HCEC 1CT (cell line): ENCODE measurements around the gene PCDHA1.
"Not testable (repeated sequence)": the region's sequence is repeated elsewhere in the genome, so short reads cannot be mapped to it uniquely, and the experiment has no call there.

Experiments used
- DNase-seq: peaks from one replicate; pipeline ENCODE4 v3.0.0-alpha.2; 2017

Gene PCDHA1

DNA sequence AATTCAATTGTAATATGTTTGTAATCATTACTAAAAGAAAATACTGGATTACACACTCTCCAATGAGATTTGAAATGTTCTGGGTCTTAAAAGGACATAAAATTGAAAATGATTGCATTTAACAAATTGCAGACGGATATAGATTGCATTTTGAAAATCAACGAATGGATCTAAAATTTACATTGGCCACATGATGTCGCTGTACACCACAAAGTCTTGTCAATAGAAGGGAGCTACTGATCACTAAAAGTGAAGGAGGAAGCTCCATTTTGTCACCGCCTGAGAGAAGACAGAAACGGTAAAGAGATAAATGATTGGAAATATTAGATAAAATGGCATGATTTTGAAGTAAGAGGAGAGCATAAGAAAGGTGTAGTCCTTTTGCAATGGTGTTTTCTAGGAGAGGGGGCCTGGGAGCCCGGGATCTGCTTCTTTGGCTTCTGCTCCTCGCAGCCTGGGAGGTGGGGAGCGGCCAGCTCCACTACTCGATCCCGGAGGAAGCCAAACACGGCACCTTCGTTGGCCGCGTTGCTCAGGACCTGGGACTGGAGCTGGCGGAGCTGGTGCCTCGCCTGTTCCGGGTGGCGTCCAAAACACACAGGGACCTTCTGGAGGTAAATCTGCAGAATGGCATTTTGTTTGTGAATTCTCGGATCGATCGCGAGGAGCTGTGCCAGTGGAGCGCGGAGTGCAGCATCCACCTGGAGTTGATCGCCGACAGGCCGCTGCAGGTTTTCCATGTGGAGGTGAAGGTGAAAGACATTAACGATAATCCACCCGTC lies at the start of gene PCDHA1:
TSS of gene PCDHA1 (plus strand) at position 236 of the 782 bp plus-strand sequence.
- DNase-seq = no peak

DNA sequence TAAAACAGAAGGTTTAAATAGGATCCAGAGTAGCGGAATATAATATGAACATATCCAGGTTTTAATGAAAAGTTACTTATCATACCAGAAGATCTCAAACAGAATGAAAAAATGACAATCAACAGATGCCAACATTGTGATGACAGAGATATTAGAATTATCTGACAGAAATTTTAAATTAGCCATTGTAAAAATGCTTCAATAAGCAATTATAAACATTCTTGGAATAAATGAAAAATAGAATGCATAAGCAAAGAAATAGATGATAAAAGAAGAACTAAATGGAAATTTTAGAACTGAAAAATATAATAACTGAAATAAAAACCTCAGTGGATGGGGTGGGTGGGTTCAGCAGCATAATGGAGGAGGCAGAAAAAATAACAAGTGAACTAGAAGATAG lies 48.5 kb upstream of the PCDHA1 start:
- no peak for DNase-seq

DNA sequence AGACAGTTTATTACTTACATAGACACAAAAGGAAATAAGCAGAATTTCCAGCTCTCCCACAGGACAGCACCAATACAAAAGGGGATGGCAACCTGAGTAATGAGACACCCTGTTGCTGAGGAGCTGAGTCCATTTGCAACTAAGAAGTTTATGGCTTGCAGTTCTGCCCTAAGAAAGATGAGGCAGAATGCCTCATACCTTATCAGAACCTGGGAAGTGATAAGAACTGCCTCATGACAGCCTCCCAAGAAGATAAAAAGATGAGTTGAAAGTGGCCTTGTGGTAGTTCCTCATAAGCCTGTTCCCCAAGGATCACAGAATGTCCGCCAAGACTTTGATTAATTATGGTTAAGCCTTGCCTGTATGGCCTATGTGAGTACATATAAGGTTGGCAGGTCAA lies 44.0 kb upstream of the PCDHA1 start:
- DNase-seq = no peak

DNA sequence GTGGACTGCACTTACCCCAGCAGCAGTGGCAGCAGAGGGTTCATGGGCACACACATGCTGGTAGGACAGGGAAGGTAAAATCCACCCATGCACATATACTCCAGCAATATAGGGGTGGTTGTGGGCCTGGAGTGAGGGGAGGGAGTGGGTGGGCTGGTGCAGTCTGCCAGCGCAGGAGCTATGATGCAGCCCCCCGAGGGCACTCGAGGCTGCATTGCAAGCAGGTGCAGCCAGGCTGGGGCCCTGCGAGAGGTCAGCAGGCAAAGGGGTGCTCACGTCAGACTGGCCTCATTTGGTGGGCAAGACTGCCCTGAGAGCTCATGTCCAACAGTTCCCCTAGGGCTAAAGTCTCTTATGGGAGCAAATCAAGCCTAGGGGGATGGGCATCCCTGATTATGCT lies 32.4 kb upstream of the PCDHA1 start:
- no peak for DNase-seq

DNA sequence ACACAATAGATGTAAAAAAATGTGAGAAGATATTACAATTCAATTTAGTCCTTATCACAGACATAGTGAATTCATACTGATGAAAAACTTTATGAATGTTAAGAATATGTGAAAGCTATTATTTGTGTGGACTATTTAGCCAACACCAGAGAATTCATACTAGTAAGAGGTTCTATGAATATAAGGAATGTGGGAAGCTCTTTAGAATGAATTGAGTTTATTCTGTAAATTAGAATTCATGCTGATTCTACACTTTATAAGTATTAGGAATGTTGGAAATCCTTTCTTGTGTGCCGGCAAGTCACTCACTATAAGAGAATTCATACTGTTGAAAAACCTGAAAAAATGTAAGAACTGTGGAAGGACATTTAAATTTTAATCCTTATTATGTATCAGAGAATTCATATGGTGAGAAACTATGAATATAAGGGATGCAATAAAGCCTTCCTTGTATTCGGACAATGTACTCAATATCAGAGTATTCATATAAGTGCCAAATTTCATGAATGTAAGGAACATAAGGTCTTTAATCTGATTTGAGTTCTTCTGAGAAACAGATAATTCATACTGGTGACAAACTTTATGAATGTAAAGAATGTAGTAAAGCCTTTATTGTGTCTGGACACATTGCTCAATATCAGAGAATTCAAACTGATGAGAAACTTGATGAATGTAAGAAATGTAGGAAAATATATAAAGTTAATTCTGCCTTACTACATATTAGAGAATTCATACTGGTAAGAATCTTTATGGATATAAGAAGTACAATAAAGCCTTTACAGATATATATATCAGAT lies 21.6 kb upstream of the PCDHA1 start:
- no peak for DNase-seq

DNA sequence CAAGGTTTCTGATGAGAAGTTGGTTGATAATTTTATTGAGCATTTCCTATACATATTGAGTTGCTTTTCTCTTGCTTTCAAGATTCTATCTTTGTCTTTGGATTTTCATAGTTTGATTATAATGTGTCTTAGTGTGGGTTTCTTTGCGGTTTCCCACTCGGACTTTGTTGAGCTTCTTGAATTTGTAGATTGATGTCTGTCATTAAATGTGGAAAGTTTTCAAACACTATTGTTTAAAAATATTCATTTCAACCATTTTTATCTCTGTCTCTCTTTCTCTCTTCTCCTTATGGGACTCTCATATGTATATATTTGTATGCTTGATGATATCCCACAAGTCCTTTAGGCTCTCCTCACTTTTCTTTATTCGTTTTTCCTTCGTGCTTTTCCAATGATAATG lies 18.5 kb upstream of the PCDHA1 start:
- no peak for DNase-seq

DNA sequence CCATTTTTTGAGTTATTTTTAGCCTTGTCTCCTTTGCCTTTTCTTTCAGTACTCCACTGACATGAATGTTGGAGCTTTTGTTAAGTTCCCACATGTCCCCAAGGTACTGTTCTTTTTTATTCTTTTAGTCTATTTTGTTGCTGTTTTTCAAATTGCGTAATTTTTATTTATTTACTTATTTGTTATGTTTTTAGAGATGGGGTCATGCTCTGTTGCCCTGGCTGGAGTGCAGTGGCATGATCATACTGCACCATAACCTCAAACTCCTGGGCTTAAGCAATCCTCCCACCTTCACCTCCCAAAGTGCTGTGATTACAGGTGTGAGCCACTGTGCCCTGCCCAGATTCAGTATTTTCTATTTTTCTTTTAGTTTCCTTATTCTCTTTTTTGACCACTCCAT lies 5.4 kb upstream of the PCDHA1 start:
- DNase-seq = no peak

DNA sequence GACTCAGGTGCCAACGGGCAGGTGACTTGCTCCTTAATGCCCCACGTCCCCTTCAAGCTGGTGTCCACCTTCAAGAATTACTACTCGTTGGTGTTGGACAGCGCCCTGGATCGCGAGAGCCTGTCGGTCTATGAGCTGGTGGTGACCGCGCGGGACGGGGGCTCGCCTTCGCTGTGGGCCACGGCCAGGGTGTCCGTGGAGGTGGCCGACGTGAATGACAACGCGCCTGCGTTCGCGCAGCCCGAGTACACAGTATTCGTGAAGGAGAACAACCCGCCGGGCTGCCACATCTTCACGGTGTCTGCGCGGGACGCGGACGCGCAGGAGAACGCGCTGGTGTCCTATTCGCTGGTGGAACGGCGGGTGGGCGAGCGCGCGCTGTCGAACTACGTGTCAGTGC lies 1.5 kb downstream of the PCDHA1 start:
- DNase-seq = not testable (repeated sequence)

DNA sequence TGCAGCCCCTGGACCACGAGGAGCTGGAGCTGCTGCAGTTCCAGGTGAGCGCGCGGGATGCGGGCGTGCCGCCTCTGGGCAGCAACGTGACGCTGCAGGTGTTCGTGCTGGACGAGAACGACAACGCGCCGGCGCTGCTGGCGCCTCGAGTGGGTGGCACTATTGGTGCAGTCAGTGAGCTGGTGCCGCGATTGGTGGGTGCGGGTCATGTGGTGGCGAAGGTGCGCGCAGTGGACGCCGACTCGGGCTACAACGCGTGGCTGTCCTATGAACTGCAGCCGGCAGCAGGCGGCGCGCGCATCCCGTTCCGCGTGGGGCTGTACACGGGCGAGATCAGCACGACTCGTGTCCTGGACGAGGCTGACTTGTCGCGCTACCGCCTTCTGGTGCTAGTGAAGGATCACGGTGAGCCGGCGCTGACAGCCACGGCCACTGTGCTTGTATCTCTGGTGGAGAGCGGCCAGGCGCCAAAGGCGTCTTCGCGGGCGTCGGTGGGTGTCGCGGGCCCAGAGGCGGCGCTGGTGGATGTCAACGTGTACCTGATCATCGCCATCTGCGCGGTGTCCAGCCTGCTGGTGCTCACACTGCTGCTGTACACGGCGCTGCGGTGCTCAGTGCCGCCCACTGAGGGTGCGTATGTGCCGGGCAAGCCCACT lies 2.0 kb downstream of the PCDHA1 start:
- DNase-seq = not testable (repeated sequence)

DNA sequence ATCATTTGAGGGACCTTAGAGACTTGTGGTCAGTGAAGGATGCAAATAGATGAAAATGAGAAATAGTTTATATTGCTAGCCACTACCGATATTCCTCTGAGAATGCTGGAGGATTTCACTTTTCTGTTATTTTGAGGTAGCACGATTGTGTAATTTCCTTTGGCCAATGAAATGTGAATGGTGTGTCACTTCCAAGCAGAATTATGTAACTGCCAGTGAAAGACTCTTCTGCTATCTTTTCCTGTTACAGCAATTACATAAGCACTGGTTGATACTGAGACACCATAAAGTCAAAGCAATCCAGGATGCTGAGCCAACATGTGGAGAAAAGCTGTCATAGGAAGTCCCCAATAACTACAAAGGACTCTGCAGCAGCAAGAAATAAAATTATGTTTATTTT lies 5.1 kb downstream of the PCDHA1 start:
- DNase-seq = no peak

DNA sequence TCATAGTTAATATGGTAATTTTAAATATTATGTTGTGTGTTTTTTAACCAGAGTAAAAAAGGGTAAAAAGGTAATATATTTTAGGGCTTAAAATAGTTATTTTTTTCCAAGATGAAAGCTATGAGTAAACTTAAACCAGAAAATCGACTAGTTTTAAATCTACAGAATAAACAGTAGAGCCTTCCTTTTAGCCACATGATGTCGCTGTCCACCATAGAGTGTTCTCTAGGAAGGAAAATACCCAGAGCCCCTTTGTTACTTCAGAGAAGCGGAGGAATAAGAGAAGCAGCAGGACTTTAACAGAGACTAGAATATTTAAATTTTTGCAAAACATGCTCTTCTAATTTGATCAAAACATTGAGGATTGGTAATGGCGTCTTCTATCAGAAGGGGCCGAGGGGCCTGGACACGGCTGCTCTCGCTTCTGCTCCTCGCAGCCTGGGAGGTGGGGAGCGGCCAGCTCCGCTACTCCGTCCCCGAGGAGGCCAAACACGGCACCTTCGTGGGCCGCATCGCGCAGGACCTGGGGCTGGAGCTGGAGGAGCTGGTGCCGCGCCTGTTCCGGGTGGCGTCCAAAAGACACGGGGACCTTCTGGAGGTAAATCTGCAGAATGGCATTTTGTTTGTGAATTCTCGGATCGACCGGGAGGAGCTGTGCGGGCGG lies 8.8 kb downstream of the PCDHA1 start, which contains the start of gene PCDHA2:
TSS of gene PCDHA2 (plus strand) at position 258 of the 664 bp plus-strand sequence.
- DNase-seq = no peak

DNA sequence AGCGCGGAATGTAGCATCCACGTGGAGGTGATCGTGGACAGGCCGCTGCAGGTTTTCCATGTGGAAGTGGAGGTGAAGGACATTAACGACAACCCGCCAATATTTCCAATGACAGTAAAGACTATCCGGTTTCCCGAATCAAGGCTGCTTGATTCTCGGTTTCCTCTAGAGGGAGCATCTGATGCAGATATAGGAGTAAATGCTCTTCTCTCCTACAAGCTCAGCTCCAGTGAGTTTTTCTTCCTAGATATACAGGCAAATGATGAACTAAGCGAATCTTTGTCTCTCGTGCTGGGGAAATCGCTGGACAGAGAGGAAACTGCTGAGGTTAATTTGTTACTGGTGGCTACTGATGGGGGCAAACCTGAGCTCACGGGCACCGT lies 9.3 kb downstream of the PCDHA1 start:
- no peak for DNase-seq

DNA sequence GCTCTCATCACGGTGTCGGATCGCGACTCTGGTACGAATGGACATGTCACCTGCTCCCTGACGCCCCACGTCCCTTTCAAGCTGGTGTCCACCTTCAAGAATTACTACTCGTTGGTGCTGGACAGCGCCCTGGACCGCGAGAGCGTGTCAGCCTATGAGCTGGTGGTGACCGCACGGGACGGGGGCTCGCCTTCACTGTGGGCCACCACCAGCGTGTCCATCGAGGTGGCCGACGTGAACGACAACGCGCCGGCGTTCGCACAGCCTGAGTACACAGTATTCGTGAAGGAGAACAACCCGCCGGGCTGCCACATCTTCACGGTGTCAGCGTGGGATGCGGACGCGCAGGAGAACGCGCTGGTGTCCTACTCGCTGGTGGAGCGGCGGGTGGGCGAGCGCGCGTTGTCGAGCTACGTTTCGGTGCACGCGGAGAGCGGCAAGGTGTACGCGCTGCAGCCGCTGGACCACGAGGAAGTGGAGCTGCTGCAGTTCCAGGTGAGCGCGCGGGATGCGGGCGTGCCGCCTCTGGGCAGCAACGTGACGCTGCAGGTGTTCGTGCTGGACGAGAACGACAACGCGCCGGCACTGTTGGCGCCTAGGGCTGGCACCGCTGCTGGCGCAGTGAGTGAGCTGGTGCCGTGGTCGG lies 10.3 kb downstream of the PCDHA1 start:
- not testable (repeated sequence) for DNase-seq

DNA sequence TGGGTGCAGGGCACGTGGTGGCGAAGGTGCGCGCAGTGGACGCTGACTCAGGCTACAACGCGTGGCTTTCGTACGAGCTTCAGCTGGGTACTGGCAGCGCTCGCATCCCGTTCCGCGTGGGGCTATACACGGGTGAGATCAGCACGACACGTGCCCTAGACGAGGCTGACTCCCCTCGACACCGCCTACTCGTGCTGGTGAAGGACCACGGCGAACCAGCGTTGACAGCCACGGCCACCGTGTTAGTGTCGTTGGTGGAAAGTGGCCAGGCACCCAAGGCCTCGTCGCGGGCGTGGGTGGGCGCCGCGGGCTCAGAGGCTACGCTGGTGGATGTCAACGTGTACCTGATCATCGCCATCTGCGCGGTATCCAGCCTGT lies 10.8 kb downstream of the PCDHA1 start:
- DNase-seq = no peak

DNA sequence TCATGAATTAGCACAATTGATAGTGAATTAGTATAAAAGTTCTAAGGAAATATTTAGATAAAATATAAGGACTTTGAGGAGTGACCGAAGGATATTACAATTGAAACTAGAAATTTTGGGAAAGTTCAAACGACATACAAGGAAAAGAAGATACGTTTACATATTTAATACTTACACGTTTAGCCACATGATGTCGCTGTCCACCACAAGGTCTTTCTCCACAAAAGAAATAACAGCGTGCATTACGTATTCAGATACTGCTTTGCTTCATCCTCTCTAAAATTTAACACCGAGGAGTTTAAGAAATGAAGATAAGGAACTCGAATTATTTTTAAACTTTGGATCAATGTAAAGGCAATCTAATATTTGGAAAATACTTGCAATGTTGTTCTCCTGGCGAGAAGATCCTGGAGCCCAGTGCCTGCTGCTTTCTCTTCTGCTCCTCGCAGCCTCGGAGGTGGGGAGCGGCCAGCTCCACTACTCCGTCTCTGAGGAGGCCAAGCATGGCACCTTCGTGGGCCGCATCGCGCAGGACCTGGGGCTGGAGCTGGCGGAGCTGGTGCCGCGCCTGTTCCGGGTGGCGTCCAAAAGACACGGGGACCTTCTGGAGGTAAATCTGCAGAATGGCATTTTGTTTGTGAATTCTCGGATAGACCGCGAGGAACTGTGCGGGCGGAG lies 15.0 kb downstream of the PCDHA1 start, which contains the start of gene PCDHA3:
TSS of gene PCDHA3 (plus strand) at position 242 of the 678 bp plus-strand sequence.
- DNase-seq = no peak

DNA sequence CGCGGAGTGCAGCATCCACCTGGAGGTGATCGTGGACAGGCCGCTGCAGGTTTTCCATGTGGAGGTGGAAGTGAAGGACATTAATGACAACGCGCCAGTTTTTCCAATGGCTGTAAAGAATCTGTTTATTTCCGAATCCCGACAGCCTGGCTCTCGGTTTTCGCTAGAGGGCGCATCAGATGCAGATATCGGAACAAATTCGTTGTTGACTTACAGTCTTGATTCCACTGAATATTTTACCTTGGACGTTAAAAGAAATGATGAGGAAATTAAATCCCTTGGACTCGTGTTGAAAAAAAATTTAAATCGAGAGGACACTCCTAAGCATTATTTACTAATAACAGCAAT lies 15.5 kb downstream of the PCDHA1 start:
- no peak for DNase-seq

DNA sequence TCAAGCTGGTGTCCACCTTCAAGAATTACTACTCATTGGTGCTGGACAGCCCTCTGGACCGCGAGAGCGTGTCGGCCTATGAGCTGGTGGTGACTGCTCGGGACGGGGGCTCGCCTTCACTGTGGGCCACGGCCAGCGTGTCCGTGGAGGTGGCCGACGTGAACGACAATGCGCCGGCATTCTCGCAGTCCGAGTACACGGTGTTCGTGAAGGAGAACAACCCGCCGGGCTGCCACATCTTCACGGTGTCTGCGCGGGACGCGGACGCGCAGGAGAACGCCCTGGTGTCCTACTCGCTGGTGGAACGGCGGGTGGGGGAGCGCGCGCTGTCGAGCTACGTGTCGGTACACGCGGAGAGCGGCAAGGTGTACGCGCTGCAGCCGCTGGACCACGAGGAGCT lies 16.4 kb downstream of the PCDHA1 start:
- DNase-seq = not testable (repeated sequence)

DNA sequence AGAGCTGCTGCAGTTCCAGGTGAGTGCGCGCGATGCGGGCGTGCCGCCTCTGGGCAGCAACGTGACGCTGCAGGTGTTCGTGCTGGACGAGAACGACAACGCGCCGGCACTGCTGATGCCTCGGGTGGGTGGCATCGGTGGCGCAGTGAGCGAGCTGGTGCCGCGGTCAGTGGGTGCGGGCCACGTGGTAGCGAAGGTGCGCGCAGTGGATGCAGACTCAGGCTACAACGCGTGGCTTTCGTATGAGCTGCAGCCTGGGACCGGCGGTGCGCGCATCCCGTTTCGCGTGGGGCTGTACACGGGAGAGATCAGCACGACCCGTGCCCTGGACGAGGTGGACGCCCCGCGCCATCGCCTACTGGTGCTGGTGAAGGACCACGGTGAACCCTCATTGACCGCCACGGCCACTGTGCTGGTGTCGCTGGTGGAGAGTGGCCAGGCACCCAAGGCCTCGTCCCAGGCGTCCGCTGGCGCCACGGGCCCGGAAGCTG lies 16.9 kb downstream of the PCDHA1 start:
- no peak for DNase-seq

DNA sequence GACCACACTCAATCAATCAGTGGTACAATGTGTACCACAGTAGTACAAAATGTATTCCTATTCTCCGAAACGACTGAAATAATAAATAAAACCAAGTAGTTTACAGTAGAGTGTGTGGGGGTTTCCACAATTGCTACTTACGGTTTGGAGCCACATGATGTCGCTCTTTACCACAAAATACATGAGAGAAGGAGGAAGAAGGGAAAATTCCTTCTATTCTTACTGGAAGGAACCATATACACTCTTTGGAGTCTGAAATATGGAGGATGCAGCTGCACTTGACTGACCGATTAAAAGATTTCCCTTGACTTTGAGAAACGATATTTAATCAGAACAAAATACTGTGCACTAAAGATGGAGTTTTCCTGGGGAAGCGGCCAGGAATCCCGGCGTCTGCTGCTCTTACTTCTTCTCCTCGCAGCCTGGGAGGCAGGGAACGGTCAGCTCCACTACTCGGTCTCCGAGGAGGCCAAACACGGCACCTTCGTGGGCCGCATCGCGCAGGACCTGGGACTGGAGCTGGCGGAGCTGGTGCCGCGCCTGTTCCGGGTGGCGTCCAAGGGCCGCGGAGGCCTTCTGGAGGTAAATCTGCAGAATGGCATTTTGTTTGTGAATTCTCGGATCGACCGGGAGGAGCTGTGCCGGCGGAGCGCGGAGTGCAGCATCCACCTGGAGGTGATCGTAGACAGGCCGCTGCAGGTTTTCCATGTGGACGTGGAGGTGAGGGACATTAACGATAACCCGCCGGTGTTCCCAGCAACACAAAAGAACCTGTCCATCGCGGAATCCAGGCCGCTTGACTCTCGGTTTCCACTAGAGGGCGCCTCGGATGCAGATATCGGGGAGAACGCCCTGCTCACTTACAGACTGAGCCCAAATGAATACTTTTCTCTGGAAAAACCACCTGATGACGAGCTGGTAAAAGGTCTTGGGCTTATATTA lies 21.2 kb downstream of the PCDHA1 start, which contains the start of gene PCDHA4:
TSS of gene PCDHA4 (plus strand) at position 235 of the 942 bp plus-strand sequence.
- no peak for DNase-seq

DNA sequence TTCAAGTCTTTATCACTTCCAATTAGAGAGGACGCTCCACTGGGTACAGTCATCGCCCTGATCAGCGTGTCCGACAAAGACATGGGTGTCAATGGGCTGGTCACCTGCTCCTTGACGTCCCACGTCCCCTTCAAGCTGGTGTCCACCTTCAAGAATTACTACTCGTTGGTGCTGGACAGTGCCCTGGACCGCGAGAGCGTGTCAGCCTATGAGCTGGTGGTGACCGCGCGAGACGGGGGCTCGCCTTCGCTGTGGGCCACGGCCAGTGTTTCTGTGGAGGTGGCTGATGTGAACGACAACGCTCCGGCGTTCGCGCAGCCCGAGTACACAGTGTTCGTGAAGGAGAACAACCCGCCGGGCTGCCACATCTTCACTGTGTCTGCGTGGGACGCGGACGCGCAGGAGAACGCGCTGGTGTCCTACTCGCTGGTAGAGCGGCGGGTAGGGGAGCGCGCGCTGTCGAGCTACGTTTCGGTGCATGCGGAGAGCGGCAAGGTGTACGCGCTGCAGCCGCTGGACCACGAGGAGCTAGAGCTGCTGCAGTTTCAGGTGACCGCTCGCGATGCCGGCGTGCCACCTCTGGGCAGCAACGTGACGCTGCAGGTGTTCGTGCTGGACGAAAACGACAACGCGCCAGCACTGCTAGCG lies 22.4 kb downstream of the PCDHA1 start:
- not testable (repeated sequence) for DNase-seq
